Measurements from ENCODE around the gene SLC8A2.

The SLC8A2 gene

GRCh38 chr19:47438793-47439220 lies 32.9 kb downstream of the SLC8A2 start:
- no peak overlapping the region for H3K4me3 Mint-ChIP-seq
- no peak overlapping the region for H3K27ac Mint-ChIP-seq
- no peaks in the 10 kb centered on the region for H3K36me3 Mint-ChIP-seq (ENCODE audit: low read depth)
- H3K4me1 Mint-ChIP-seq (ENCODE audit: low read depth), result peaks cover 21% of the 10 kb centered on the region
- H3K9me3 Mint-ChIP-seq, result no peaks in the 10 kb centered on the region
- H3K27me3 Mint-ChIP-seq, result peaks cover 60% of the 10 kb centered on the region

- Mint-ChIP-seq H3K27me3 (peaks cover 53% of the 10 kb centered on the region), H3K27ac (no peak overlapping the region), H3K36me3 (ENCODE audit: low read depth) (no peaks in the 10 kb centered on the region), H3K4me1 (ENCODE audit: low read depth) (peaks cover 11% of the 10 kb centered on the region), H3K9me3 (no peaks in the 10 kb centered on the region), H3K4me3 (no peak overlapping the region)
Observed at GRCh38 chr19:47437500-47437899, 34.2 kb downstream of the SLC8A2 start.

DNA sequence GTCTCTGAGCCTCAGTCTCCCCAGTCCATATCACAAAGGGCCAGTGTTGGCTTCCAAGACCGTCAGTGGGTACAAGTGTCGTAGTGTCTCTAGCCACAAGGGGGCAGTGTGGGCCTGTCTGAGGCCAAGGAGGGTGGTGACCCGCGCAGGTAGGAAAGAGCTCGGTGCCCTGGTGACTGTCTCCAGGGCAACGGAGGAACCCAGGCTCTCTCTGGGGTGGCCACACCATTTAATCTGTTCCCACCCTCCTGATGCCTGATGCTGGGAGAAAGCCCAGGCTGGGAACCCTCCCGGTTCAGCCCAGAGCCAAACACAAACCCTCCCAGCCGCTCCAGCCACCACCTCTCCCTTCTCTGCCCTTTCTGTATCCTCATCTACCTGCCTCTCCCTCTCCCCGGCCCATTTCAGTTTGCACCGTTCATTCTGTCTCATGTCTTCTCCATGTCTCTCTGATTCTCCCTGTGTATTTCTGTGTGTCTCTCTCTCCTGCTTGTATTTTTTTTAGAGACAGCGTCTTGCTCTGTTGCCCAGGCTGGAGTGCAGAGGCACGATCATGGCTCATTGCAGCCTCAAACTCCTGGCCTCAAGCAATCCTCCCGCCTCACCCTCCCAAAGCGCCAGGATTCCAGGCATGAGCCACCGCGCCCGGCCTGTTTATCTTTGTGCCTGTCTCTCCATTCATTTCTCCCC lies 34.8 kb downstream of the SLC8A2 start:
- no peak overlapping the region for H3K27ac Mint-ChIP-seq
- H3K4me3 Mint-ChIP-seq, result no peak overlapping the region

DNA sequence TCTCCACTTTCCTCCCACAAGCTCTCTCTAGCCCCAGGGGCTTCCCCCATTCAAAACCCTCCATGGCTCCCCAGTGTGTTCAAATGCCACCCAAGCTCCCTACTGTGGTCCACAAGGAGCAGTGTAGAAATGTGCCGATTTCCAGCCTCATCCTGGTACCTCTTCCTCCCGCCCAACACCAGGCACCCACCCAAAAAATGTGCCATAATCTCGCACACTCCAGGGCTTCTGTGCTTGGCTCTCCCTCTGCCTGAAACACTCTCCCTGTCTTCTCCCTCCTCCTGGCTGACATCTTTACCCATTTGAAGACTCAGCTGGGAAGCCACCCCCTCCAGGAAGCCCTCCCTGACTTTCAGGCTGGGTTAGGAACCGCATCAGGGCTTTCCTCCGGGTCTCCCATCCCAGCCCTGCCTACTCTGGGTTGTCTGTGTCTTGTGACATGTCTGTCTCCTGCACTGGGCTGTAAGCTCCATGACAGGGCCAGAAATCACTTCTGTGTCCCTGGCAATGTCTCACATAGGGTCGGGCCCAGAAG lies 35.7 kb downstream of the SLC8A2 start:
- Mint-ChIP-seq H3K9me3 (no peaks in the 10 kb centered on the region), H3K27ac (no peak overlapping the region), H3K36me3 (ENCODE audit: low read depth) (no peaks in the 10 kb centered on the region), H3K27me3 (peaks cover 53% of the 10 kb centered on the region), H3K4me3 (no peak overlapping the region), H3K4me1 (ENCODE audit: low read depth) (peaks cover 11% of the 10 kb centered on the region)

More for the DNA sequence above, 34.8 kb downstream of the SLC8A2 start:
- H3K9me3 Mint-ChIP-seq, result no peaks in the 10 kb centered on the region
- H3K36me3 Mint-ChIP-seq (ENCODE audit: low read depth), result no peaks in the 10 kb centered on the region
- peaks cover 55% of the 10 kb centered on the region for H3K27me3 Mint-ChIP-seq
- H3K4me1 Mint-ChIP-seq (ENCODE audit: low read depth), result peaks cover 11% of the 10 kb centered on the region

DNA sequence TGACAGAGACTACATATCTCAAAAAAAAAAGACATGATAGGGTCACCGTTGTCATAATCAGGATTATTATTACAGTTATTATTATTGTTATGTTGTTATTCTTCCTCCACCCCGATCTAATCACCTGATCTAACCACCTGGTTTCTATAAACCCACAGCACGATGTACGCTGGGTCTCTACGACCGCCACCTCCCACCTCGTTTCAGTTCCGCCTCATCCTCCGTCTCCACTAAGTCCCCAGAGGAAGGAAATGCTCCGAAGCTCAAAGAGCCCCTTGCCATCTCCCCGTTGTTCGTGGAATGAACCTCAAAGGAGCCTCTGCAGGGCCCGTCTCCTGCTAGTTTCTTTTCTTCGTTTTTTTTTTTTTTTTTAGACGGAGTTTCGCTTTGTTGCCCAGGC lies 36.5 kb downstream of the SLC8A2 start:
- no peaks in the 10 kb centered on the region for H3K36me3 Mint-ChIP-seq (ENCODE audit: low read depth)
- no peak overlapping the region for H3K27ac Mint-ChIP-seq
- no peak overlapping the region for H3K4me3 Mint-ChIP-seq
- H3K9me3 Mint-ChIP-seq, result no peaks in the 10 kb centered on the region
- H3K27me3 Mint-ChIP-seq, result peaks cover 58% of the 10 kb centered on the region
- peaks cover 17% of the 10 kb centered on the region for H3K4me1 Mint-ChIP-seq (ENCODE audit: low read depth)

GRCh38 chr19:47434088-47434487 lies 37.6 kb downstream of the SLC8A2 start:
- peaks cover 60% of the 10 kb centered on the region for H3K27me3 Mint-ChIP-seq
- no peaks in the 10 kb centered on the region for H3K9me3 Mint-ChIP-seq
- no peak overlapping the region for H3K4me3 Mint-ChIP-seq
- H3K4me1 Mint-ChIP-seq (ENCODE audit: low read depth), result peaks cover 26% of the 10 kb centered on the region
- H3K36me3 Mint-ChIP-seq (ENCODE audit: low read depth), result no peaks in the 10 kb centered on the region
- H3K27ac Mint-ChIP-seq, result no peak overlapping the region

DNA sequence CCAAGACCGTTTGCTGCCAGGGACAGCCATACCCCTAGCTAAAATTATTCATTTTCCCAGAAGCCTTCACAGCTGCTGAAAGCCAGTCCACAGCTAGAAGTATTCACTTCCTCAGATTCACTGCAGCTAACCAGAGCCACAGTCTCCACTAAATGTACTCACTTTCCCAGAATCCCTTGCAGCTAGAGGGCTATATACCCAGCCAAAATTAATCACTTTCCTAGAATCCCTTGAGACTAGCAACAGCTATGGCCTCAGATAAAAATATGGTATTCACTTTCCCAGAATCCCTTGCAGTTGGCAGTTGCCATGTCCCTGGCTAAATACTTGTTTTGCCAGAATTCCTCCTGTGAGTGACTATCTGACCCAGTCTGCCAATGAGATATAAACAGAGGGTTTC lies 38.6 kb downstream of the SLC8A2 start:
- no peaks in the 10 kb centered on the region for H3K36me3 Mint-ChIP-seq (ENCODE audit: low read depth)
- peaks cover 28% of the 10 kb centered on the region for H3K4me1 Mint-ChIP-seq (ENCODE audit: low read depth)
- H3K27me3 Mint-ChIP-seq, result peaks cover 52% of the 10 kb centered on the region
- no peaks in the 10 kb centered on the region for H3K9me3 Mint-ChIP-seq
- H3K4me3 Mint-ChIP-seq, result no peak overlapping the region
- no peak overlapping the region for H3K27ac Mint-ChIP-seq

GRCh38 chr19:47432499-47432898 lies 39.2 kb downstream of the SLC8A2 start:
- Mint-ChIP-seq H3K36me3 (ENCODE audit: low read depth) (no peaks in the 10 kb centered on the region), H3K4me3 (no peak overlapping the region), H3K27me3 (peaks cover 47% of the 10 kb centered on the region), H3K4me1 (ENCODE audit: low read depth) (peaks cover 28% of the 10 kb centered on the region), H3K9me3 (no peaks in the 10 kb centered on the region), H3K27ac (no peak overlapping the region)

- Mint-ChIP-seq H3K27me3 (peaks cover 46% of the 10 kb centered on the region), H3K9me3 (no peaks in the 10 kb centered on the region), H3K4me3 (no peak overlapping the region), H3K27ac (no peak overlapping the region), H3K36me3 (ENCODE audit: low read depth) (no peaks in the 10 kb centered on the region), H3K4me1 (ENCODE audit: low read depth) (peaks cover 26% of the 10 kb centered on the region)
Observed at GRCh38 chr19:47432091-47432490, 39.6 kb downstream of the SLC8A2 start.

- no peaks in the 10 kb centered on the region for H3K36me3 Mint-ChIP-seq (ENCODE audit: low read depth)
- H3K4me3 Mint-ChIP-seq, result peak overlapping the region; percentile 53
- H3K27me3 Mint-ChIP-seq, result peaks cover 46% of the 10 kb centered on the region
- peaks cover 16% of the 10 kb centered on the region for H3K4me1 Mint-ChIP-seq (ENCODE audit: low read depth)
- H3K9me3 Mint-ChIP-seq, result no peaks in the 10 kb centered on the region
- H3K27ac Mint-ChIP-seq, result peak overlapping the region; percentile 15
Observed at GRCh38 chr19:47430041-47430802, 41.5 kb downstream of the SLC8A2 start.

- H3K27me3 Mint-ChIP-seq, result peaks cover 52% of the 10 kb centered on the region
- H3K36me3 Mint-ChIP-seq (ENCODE audit: low read depth), result no peaks in the 10 kb centered on the region
- no peak overlapping the region for H3K4me3 Mint-ChIP-seq
- no peaks in the 10 kb centered on the region for H3K9me3 Mint-ChIP-seq
- no peak overlapping the region for H3K27ac Mint-ChIP-seq
- H3K4me1 Mint-ChIP-seq (ENCODE audit: low read depth), result peaks cover 16% of the 10 kb centered on the region
Observed at GRCh38 chr19:47429140-47429793, 42.4 kb downstream of the SLC8A2 start.

GRCh38 chr19:47428177-47428894 lies 43.4 kb downstream of the SLC8A2 start:
- no peaks in the 10 kb centered on the region for H3K36me3 Mint-ChIP-seq (ENCODE audit: low read depth)
- peaks cover 16% of the 10 kb centered on the region for H3K4me1 Mint-ChIP-seq (ENCODE audit: low read depth)
- H3K9me3 Mint-ChIP-seq, result no peaks in the 10 kb centered on the region
- peaks cover 59% of the 10 kb centered on the region for H3K27me3 Mint-ChIP-seq
- no peak overlapping the region for H3K27ac Mint-ChIP-seq
- H3K4me3 Mint-ChIP-seq, result no peak overlapping the region

DNA sequence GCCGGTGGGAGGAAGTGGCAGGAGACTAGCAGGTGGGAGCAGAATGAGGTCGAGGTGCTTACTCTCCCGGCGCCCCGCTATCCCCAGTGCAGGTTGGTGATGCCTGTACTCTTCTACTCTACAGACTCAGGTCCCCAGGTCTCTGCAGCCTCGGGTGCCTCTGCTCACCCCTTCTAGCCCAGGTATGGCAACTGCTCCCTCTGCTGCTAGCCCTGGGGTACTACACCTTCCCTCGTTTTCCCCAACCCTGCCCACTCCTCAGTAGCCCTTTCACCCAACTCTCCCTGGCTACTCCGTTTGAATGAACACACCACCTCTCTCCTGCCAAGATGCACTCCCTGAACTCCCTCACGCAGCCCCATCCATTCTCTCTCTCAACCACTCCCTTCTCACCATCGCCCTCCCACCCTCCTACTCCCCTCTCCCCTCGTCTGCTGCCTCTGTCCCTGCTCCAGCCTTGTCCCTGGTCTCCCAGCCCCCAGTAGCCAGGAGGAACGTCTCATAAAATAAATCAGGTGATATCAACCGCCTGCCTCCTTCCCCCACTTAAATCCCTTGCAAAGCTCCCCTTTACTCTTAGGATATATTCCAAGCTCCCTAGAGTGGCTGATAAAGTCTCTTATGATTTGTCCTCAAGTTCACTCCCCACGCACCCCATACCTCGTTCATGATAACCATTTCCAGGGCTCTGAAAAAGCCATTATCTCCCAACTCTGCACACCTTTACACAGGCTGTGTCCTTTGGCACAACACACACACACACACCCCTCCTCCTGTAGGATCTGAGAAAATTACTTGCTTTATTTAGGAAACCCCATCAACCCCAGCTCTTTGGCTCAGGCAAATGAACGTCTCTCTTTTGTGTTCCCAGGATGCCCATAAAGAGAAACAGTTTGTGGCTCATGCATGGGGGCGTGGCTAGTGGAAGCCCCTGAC lies 44.2 kb downstream of the SLC8A2 start:
- Mint-ChIP-seq H3K36me3 (ENCODE audit: low read depth) (no peaks in the 10 kb centered on the region), H3K27ac (no peak overlapping the region), H3K27me3 (peaks cover 62% of the 10 kb centered on the region)

More for the DNA sequence above, 44.2 kb downstream of the SLC8A2 start:
- Mint-ChIP-seq H3K4me3 (no peak overlapping the region), H3K9me3 (no peaks in the 10 kb centered on the region), H3K4me1 (ENCODE audit: low read depth) (peaks cover 20% of the 10 kb centered on the region)

Measured in stimulated activated naive CD8-positive, alpha-beta T cell treated with anti-CD3 and anti-CD28 coated beads, Interleukin-15, Interleukin-2, amounts not matched to agents 100 ng/mL and 50 ng/mL, for 24 hours (primary cell).